Kidney (tissue), 14 donors: Measurements from ENCODE around the gene PLEKHO2. TPM values are rescaled to one million over a fixed set of nuclear protein-coding genes. Genes with fewer than 3 reads are reported as not detected.
"Not testable (repeated sequence)": the region's sequence is repeated elsewhere in the genome, so short reads cannot be mapped to it uniquely, and the experiment has no call there.

Source experiments
- DNase-seq, 5 donors: peaks; one replicate each; pipeline ENCODE4 v3.0.0-alpha.2; 2013 to 2020
- FAIRE-seq: peaks from 2 replicates; lab custom pipeline; 2012; peaks lifted over from hg19 to GRCh38; lab: Jason Lieb, UNC
- H3K27ac ChIP-seq, 2 donors: one replicate each; pipeline ENCODE4 v1.7.0; 2013; ENCODE audit warnings: low read depth in 2 of 2, low read length in 2 of 2, inconsistent platforms in 1 of 2
- H3K27me3 ChIP-seq: one replicate; pipeline ENCODE4 v1.7.1; 2013; ENCODE audit warnings: low read length, inconsistent platforms; ENCODE audit not compliant: control insufficient read depth, insufficient read depth
- H3K36me3 ChIP-seq, 3 donors: one replicate each; pipeline versions ENCODE4 v1.7.0 to v1.7.1; 2013; ENCODE audit warnings: low read length in 3 of 3, control low read depth in 1 of 3, inconsistent platforms in 1 of 3; ENCODE audit not compliant: insufficient read depth in 3 of 3, control insufficient read depth in 2 of 3
- H3K4me1 ChIP-seq, 3 donors: one replicate each; pipeline versions ENCODE4 v1.7.0 to v1.7.1; 2013; ENCODE audit warnings: low read length in 3 of 3, inconsistent platforms in 1 of 3, low read depth in 1 of 3; ENCODE audit not compliant: control insufficient read depth in 2 of 3, insufficient read depth in 2 of 3
- H3K4me3 ChIP-seq, 3 donors: one replicate each; pipeline versions ENCODE4 v1.7.0 to v1.8.1; 2013; ENCODE audit warnings: low read length in 3 of 3, control low read depth in 1 of 3, inconsistent platforms in 1 of 3
- H3K9ac ChIP-seq, 3 donors: one replicate each; pipeline versions ENCODE4 v1.7.0 to v1.7.1; 2013; ENCODE audit warnings: low read length in 3 of 3, control low read depth in 1 of 3, inconsistent platforms in 1 of 3
- H3K9me3 ChIP-seq, 3 donors: one replicate each; pipeline versions ENCODE4 v1.7.0 to v1.7.1; 2013; ENCODE audit warnings: low read length in 3 of 3, control low read depth in 1 of 3, inconsistent platforms in 1 of 3; ENCODE audit not compliant: control insufficient read depth in 2 of 3, insufficient read depth in 1 of 3
- intact Hi-C: fragments of 100-400 bp; cut with DNase I; formaldehyde crosslinking; loops from one replicate; pipeline ENCODE4 v1.11.1; 2022
- polyA plus RNA-seq: library from polyadenylated mRNA; stranded (reverse); fragments of 350-450 nt; fragmentation: Illumina TruSeq; extraction: RNeasy Lipid Tissue Mini Kit (QIAGEN cat#74804); gene quantifications from one replicate; pipeline ENCODE4 v1.2.3, GENCODE V29; 2014; ENCODE audit warnings: low read depth, low replicate concordance; ENCODE audit not compliant: insufficient read depth
- total RNA-seq: library from RNA; stranded (reverse); fragmentation: NEBNext Ultra II Directional; extraction: Animal tissue kit (Norgen Biotek cat#: 25700); gene quantifications from one replicate; pipeline ENCODE4 v1.2.1, GENCODE V29; 2021
- TF ChIP-seq, protein P1 (sequence below): IDR thresholded peaks from 3 replicates; pipeline ENCODE4 v1.5.1; 2012; ENCODE audit warnings: mild to moderate bottlenecking, moderate library complexity, borderline replicate concordance; ENCODE audit not compliant: insufficient read depth; ENCODE audit errors: extremely low read depth
- donor health status: control.
- donor health status: control.
- donor health status: control.
- donor health status: control.
- donor health status: control.
- donor health status: DM: yes; HTN: yes; CAD: no.
- donor health status: Normal renal cell carcinoma (clear cell type).

Gene PLEKHO2
- total and polyA plus RNA-seq, 2 donors from 2014 or later, result 12.0 to 48.6 TPM

DNA sequence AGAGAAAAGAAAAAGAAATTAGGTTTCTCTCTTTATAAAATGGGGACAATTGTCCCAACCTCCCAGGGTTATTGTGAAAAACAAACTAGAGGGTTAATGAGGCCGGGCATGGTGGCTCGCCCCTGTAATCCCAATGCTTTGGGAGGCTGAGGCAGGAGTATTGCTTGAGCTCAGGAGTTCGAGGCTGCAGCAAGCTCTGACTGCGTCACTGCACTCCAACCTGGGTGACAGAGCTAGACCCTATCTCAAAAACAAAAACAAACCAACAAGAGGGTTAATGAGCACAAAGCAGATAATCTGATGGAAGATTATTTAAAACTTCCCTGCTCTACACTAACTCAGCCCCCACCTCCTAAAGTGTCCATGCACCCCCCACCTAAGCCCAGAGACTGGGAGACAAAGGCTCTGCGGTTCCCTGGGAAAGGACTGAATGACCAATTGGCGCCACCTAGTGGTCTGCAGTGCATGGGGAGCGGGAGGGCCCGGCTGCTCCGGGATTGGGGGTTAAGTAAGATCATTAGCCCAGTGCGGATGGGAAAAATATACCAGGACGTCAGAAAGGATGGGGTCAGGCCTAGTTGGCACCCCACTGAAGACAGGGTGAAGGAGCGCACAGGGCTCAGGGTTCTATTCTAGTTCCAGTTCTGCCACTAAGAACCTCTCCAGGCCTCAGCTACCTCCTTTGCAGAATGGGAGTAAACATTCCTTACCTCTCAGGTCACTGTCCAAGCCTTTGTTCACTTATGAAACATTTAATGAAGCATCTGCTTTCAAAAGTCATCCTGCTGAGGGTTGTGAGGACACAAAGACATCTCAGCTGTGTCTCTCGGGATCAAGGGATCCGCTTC, 31.8 kb upstream of the PLEKHO2 start:
- H3K27ac ChIP-seq, result no peak overlapping the region
- DNase-seq (peak; percentile 84 to 91 (median 89)), FAIRE-seq (no peak)
- no peaks in the 10 kb centered on the region for H3K36me3 ChIP-seq
- H3K27me3 ChIP-seq, result no peaks in the 10 kb centered on the region
- intact Hi-C loops, result loop anchor here (5.0 kb wide), 1 partner anchor 78 kb away; no protein-coding TSS in a partner anchor
- TF ChIP-seq, protein P1, sequence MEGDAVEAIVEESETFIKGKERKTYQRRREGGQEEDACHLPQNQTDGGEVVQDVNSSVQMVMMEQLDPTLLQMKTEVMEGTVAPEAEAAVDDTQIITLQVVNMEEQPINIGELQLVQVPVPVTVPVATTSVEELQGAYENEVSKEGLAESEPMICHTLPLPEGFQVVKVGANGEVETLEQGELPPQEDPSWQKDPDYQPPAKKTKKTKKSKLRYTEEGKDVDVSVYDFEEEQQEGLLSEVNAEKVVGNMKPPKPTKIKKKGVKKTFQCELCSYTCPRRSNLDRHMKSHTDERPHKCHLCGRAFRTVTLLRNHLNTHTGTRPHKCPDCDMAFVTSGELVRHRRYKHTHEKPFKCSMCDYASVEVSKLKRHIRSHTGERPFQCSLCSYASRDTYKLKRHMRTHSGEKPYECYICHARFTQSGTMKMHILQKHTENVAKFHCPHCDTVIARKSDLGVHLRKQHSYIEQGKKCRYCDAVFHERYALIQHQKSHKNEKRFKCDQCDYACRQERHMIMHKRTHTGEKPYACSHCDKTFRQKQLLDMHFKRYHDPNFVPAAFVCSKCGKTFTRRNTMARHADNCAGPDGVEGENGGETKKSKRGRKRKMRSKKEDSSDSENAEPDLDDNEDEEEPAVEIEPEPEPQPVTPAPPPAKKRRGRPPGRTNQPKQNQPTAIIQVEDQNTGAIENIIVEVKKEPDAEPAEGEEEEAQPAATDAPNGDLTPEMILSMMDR, result peak; percentile 92
- H3K9me3 ChIP-seq, result no peaks in the 10 kb centered on the region
- no peak overlapping the region for H3K4me3 ChIP-seq
- H3K9ac ChIP-seq, result no peak overlapping the region
- H3K4me1 ChIP-seq, result no peaks in the 10 kb centered on the region

DNA sequence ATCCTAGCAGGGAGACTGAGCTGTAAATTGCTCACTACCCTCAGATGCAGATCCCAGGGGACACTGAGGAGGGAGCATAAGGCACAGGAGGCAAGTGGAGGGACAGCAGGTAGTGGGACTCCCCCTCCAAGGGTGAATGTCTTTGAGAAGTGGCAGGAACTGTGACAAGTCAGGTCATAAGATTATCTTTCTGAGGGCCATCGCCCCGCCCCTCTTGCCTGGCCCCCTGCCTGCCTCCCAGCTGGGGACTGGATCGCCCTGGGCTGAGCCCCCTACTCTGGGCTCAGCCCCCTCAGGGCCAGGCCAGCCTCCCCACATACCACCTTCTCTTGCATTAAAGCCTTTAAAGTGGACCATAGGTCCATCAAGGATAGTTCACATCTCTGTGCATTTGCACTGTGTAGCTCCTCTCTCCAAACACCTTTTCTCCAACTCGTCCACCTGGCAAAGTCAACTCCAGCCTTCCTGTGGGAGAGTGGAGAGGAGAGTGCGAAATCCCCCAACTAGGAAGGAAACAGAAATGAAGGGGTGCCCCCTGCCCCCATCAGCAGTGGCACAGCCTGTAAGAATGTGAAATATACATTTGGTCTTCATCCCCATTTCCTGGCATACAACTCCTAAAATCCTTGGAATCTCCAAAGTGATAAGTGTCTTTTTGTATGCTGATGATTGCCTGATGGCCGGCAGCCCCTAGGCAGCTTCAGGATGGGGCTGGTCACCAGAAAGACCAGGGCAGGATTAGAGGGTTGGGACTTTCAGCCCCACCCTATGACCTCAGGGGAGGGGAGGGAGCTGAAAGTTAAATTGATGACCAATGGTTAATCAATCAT, 31.0 kb upstream of the PLEKHO2 start:
- DNase-seq, result no peak
- no peak overlapping the region for H3K9ac ChIP-seq

DNA sequence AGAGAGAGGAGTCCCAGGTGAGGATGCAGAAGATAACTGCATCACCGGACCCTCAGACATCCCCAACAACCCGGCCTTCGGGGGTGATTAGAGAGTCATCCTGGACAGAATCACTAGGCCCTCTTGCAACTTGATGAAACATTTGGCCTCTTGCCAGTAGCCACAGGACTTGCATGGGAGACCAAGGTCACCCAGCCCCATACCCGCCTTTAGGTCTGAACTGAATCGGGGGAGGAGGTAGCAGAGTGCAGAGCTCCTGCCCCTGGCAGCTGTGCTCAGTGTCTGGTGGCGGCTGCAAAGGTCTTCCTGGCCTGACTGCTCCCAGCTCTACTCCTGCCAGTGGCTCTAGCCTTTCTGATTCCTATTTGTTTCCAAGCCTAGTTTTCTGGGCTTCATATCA, 28.6 kb upstream of the PLEKHO2 start:
- DNase-seq (peak in 2 of 5 donors; percentile 52 to 57), FAIRE-seq (no peak)
- Histone ChIP-seq H3K27ac (no peak overlapping the region), H3K4me3 (no peak overlapping the region), H3K27me3 (no peaks in the 10 kb centered on the region), H3K9ac (no peak overlapping the region), H3K36me3 (no peaks in the 10 kb centered on the region), H3K9me3 (no peaks in the 10 kb centered on the region), H3K4me1 (no peaks in the 10 kb centered on the region)
- TF ChIP-seq, protein P1, result no peak
- intact Hi-C loops, result no loop called here

More for the DNA sequence above, 31.0 kb upstream of the PLEKHO2 start:
- FAIRE-seq, result no peak
- no peaks in the 10 kb centered on the region for H3K36me3 ChIP-seq
- H3K27ac ChIP-seq, result no peak overlapping the region
- no peaks in the 10 kb centered on the region for H3K27me3 ChIP-seq
- intact Hi-C loops, result no loop called here
- no peaks in the 10 kb centered on the region for H3K9me3 ChIP-seq
- H3K4me1 ChIP-seq, result no peaks in the 10 kb centered on the region
- no peak overlapping the region for H3K4me3 ChIP-seq
- TF ChIP-seq, protein P1, result no peak

DNA sequence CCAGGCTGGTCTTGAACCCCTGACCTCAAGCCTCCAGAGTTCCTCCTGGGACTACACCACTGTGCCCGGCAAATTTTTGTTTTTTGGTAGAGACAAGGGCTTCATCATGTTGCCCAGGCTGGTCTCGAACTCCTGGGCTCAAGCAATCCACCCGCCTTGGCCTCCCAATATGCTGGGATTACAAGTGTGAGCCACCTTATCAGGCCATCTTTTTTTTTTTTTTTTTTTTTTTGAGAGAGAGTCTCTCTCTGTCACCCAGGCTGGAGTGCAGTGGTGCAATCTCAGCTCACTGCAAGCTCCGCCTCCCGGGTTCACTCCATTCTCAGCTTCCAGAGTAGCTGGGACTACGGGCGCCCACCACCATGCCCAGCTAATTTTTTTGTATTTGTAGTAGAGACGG, 27.4 kb upstream of the PLEKHO2 start:
- H3K4me3 ChIP-seq, H3K27ac ChIP-seq, H3K9me3 ChIP-seq, intact Hi-C loops, H3K4me1 ChIP-seq, H3K9ac ChIP-seq, DNase-seq, H3K36me3 ChIP-seq, FAIRE-seq, H3K27me3 ChIP-seq: not testable (repeated sequence)

DNA sequence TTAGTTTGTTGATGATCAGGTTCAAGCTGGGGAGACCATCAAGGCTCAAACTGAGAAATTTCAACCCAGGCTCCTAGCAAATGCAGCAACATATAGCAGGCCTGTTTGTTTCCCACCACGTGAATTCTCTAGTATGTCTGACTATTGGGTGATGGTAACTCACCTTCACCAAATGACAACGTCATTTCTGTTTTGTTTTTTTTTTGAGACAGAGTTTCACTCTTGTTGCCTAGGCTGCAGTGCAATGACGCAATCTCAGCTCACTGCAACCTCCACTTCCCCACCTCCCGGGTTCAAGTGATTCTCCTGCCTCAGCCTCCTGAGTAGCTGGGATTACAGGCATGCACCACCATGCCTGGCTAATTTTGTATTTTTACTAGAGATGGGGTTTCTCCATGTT, 26.8 kb upstream of the PLEKHO2 start:
- FAIRE-seq, H3K27ac ChIP-seq, H3K36me3 ChIP-seq, intact Hi-C loops, H3K27me3 ChIP-seq, H3K9ac ChIP-seq, DNase-seq, H3K9me3 ChIP-seq, H3K4me1 ChIP-seq, H3K4me3 ChIP-seq: not testable (repeated sequence)
